ENCODE measurements around the gene KCTD20.

KCTD20 gene

GRCh38 chr6:36524871-36525270, 82.1 kb downstream of the KCTD20 start:
- peaks cover 10% of the 10 kb centered on the region; the same call in 1 of the 2 replicates for H3F3A ChIP-seq (ENCODE audit: low read depth)
- H3K4me3 ChIP-seq (ENCODE audit: low read length, poor library complexity, severe bottlenecking): no peak overlapping the region
- peaks cover 25% of the 10 kb centered on the region for H4K20me1 ChIP-seq (ENCODE audit: insufficient read depth, low read length, poor library complexity, severe bottlenecking)
- no peak overlapping the region for H2AFZ ChIP-seq (ENCODE audit: low read length)
- H3K4me1 ChIP-seq (ENCODE audit: insufficient read depth, low read length, poor library complexity, severe bottlenecking): peaks cover 14% of the 10 kb centered on the region
- TF ChIP-seq CTCF (conservative IDR thresholded peaks at IDR 0.05; ENCODE audit: low read length) (no peak), EZH2phosphoT487 (IDR thresholded peaks at IDR 0.05; ENCODE audit: borderline replicate concordance) (no peak)
- no peaks in the 10 kb centered on the region for H3K27me3 ChIP-seq (ENCODE audit: insufficient read depth, low read length, poor library complexity, severe bottlenecking)
- no peak overlapping the region for H3K9ac ChIP-seq (ENCODE audit: low read depth, low read length, poor library complexity, severe bottlenecking)
- peaks cover 84% of the 10 kb centered on the region for H3K36me3 ChIP-seq (ENCODE audit: insufficient read depth, low read length)
- peaks cover 46% of the 10 kb centered on the region for H3K79me2 ChIP-seq (ENCODE audit: insufficient read depth, low read length)
- H3K9me2 ChIP-seq (replicated peaks; ENCODE audit: low read depth, low read length): no peaks in the 10 kb centered on the region
- H3K4me2 ChIP-seq (ENCODE audit: low read depth, low read length, poor library complexity, severe bottlenecking): no peak overlapping the region
- H3K9me3 ChIP-seq (ENCODE audit: insufficient read depth, low read depth, low read length): no peaks in the 10 kb centered on the region

DNA sequence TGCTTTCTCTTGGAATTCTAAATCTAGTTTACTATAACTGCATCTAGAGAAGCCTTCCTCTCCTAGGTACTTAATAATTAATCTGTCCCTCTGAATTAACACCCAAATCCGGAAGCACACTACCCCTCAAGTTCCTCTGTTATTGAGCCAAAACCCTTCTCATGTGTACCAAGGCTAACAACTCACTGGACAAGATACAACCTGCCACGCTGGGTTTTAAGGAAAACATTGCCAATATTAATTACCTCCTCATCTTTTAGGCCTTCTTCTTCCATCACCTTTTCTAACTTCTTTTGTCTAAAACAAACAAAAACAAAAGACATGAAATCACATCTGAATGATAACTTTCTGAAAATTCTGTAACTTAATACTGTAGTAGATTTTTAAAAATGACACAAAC, 82.5 kb downstream of the KCTD20 start:
- no peak overlapping the region for H2AFZ ChIP-seq (ENCODE audit: low read length)
- peaks cover 14% of the 10 kb centered on the region for H3K4me1 ChIP-seq (ENCODE audit: insufficient read depth, low read length, poor library complexity, severe bottlenecking)
- H3K9ac ChIP-seq (ENCODE audit: low read depth, low read length, poor library complexity, severe bottlenecking): no peak overlapping the region
- H3K27me3 ChIP-seq (ENCODE audit: insufficient read depth, low read length, poor library complexity, severe bottlenecking): no peaks in the 10 kb centered on the region
- no peaks in the 10 kb centered on the region for H3K9me2 ChIP-seq (replicated peaks; ENCODE audit: low read depth, low read length)
- peaks cover 50% of the 10 kb centered on the region for H3K79me2 ChIP-seq (ENCODE audit: insufficient read depth, low read length)
- no peaks in the 10 kb centered on the region for H3K9me3 ChIP-seq (ENCODE audit: insufficient read depth, low read depth, low read length)
- peaks cover 79% of the 10 kb centered on the region for H3K36me3 ChIP-seq (ENCODE audit: insufficient read depth, low read length)
- H3F3A ChIP-seq (ENCODE audit: low read depth): peaks cover 10% of the 10 kb centered on the region; the same call in 1 of the 2 replicates
- TF ChIP-seq EZH2phosphoT487 (IDR thresholded peaks at IDR 0.05; ENCODE audit: borderline replicate concordance): no peak
- no peak for TF ChIP-seq CTCF (conservative IDR thresholded peaks at IDR 0.05; ENCODE audit: low read length)
- peaks cover 25% of the 10 kb centered on the region for H4K20me1 ChIP-seq (ENCODE audit: insufficient read depth, low read length, poor library complexity, severe bottlenecking)
- no peak overlapping the region for H3K4me2 ChIP-seq (ENCODE audit: low read depth, low read length, poor library complexity, severe bottlenecking)
- no peak overlapping the region for H3K4me3 ChIP-seq (ENCODE audit: low read length, poor library complexity, severe bottlenecking)

GRCh38 chr6:36526066-36526465, 83.3 kb downstream of the KCTD20 start:
- H3K79me2 ChIP-seq (ENCODE audit: insufficient read depth, low read length): peaks cover 58% of the 10 kb centered on the region
- no peak for TF ChIP-seq CTCF (conservative IDR thresholded peaks at IDR 0.05; ENCODE audit: low read length)
- TF ChIP-seq EZH2phosphoT487 (IDR thresholded peaks at IDR 0.05; ENCODE audit: borderline replicate concordance): no peak
- H3K27me3 ChIP-seq (ENCODE audit: insufficient read depth, low read length, poor library complexity, severe bottlenecking): no peaks in the 10 kb centered on the region
- peaks cover 10% of the 10 kb centered on the region; the same call in 1 of the 2 replicates for H3F3A ChIP-seq (ENCODE audit: low read depth)
- peaks cover 77% of the 10 kb centered on the region for H3K36me3 ChIP-seq (ENCODE audit: insufficient read depth, low read length)
- H3K9ac ChIP-seq (ENCODE audit: low read depth, low read length, poor library complexity, severe bottlenecking): no peak overlapping the region
- peaks cover 27% of the 10 kb centered on the region for H4K20me1 ChIP-seq (ENCODE audit: insufficient read depth, low read length, poor library complexity, severe bottlenecking)
- no peak overlapping the region for H2AFZ ChIP-seq (ENCODE audit: low read length)
- no peaks in the 10 kb centered on the region for H3K9me3 ChIP-seq (ENCODE audit: insufficient read depth, low read depth, low read length)
- no peaks in the 10 kb centered on the region for H3K9me2 ChIP-seq (replicated peaks; ENCODE audit: low read depth, low read length)
- H3K4me2 ChIP-seq (ENCODE audit: low read depth, low read length, poor library complexity, severe bottlenecking): peak overlapping the region; percentile 21
- H3K4me3 ChIP-seq (ENCODE audit: low read length, poor library complexity, severe bottlenecking): no peak overlapping the region
- H3K4me1 ChIP-seq (ENCODE audit: insufficient read depth, low read length, poor library complexity, severe bottlenecking): peaks cover 14% of the 10 kb centered on the region
